ENCODE measurements around the gene NCAM1. TPM values are rescaled to one million over a fixed set of nuclear protein-coding genes. Genes with fewer than 3 reads are reported as not detected.

NCAM1 gene
- total RNA-seq, 1 donor, result under 0.01 TPM

DNA sequence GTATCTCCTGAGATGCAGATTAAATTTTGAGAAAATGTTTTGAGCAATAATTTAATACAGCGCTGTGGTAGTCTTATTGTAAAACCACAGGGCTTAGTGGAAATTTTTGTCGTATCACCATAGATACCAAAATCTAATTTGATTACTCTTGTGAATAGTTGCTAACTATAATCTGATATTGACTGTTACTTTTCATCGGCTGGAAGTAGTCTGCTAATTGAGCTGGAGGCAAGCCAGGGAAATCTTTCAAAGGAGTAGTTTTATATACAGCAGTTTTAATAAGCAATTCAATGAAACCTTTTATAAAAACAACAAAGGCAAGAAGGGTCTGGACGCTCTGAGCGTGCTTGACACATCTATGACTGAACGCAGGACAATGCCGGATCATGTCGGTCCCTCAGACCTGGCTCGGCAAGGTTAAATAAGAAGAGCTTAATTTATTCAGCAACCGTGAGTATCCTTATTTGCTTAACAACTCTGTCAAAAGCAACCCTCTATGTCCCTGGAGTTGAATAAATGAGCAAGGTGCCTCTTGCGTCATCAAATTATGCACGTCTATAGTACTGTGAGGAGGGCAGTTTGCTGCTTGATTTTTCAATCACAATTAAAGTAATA lies 121.2 kb downstream of the NCAM1 start:
- DNase-seq (ENCODE audit: low read depth in 2 of 3, low spot score in 2 of 3), result no peak

DNA sequence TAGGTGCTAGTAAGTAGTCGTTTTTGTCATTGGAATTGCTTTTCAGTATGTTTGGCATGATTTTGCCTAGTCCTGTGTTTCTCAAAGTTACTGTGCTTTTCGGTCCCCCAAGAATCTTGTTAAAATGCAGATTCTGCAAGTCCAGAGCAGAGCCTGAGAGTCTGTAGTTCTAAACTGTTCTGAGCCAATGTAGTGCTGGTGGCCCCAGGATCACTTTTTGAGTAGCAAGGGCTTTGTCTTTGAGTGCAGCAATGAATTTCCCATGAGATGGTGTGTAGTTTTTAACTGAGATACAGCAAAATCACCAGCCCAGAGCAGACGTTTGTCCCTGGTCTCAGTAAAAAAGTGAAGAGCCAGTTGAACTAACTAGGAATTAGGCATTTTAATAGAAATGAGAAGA lies 122.4 kb downstream of the NCAM1 start:
- DNase-seq (ENCODE audit: low read depth in 2 of 3, low spot score in 2 of 3), result no peak

DNA sequence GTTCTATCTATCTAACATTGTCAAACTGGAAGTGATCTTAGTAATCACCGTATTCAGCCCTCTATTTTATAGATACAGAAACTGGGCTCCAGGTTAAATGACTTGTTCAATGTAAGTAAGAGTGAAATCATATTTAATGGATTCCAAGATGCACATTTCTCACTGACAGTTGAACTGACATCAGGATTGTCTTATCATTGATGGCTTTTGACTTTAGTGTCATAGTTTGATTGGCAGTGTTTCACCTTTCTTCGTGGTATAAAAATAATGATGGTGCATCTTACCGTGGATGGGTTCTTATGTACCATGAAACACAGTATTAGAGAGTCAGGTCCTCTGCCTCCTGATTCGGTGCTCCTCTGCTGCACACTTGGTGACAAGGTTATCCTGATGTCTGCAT lies 123.1 kb downstream of the NCAM1 start:
- no peak for DNase-seq (ENCODE audit: low read depth in 2 of 3, low spot score in 2 of 3)

DNA sequence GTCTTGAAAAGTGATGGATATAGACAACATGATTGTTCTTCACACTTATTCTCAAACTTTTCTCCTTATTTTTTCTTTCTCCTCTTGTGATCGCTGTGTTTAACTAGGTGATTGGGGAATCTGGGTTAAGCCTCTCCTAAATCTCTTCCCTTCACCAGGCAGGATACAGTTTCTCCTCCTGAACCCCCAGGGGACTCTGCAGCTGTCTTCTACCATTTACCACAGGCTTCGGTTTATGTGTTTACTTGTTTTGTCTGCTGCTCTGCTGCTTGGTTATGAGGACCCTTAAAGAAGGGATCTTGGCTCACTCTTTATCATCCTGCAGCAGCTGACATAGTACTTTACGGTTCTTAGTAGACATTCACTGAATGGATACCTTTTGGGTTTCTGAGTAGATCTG lies 124.2 kb downstream of the NCAM1 start:
- DNase-seq (ENCODE audit: low read depth in 2 of 3, low spot score in 2 of 3), result no peak

DNA sequence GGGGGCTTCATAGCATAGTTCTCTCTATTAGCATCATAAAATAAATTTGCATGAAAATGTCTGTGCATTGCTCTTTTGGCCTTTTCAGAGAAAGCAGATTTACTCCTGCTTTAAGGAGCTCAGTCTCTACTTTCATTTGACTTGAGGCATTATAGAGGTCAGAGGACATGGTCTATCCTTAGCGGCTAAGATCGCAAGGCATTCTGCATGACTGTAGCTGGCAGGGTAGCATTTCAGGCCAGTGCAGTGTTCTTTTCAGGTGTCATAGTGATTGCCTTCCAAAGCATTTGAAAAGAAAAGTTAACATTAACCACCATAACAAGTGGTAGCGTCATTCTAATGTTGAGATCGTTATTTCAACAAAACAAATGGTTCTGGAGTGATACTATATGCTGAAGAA lies 126.5 kb downstream of the NCAM1 start:
- DNase-seq (ENCODE audit: low read depth in 2 of 3, low spot score in 2 of 3), result no peak

DNA sequence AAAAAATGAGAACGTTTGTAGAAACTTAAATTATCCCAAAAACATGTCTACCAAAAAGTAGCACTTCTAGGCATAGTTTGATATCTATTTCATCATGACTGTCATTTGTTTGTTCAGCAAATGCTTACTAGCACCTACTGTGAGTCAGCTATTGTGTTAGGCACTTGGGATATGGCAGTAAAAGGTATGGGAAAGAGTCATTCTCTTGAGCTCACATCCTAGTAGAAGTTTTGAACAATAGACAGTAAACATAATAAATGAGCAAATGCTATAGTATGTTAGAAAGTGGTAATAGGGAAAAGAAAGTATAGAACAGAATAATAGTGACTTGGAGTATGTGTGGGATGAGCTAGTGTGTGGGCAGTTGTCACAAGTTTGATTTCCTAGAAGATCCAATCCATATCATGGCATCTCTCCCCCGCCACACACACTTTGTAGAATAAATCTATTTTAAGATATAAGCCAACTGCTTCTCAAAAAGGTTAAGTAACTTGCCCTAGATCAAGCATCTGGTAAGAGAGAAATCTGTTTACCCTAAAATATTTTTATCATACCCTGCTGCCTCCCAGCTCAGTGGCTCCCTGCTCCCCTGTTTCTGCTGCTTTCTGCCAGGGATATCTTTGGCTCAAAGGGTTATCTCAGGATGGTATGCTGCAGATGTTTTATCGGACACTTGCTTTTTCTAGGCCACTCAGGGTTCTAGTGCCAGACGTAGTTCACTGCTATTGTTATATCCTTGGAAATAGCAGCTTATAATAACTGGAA lies 129.7 kb downstream of the NCAM1 start:
- DNase-seq (ENCODE audit: low read depth in 2 of 3, low spot score in 2 of 3), result no peak

DNA sequence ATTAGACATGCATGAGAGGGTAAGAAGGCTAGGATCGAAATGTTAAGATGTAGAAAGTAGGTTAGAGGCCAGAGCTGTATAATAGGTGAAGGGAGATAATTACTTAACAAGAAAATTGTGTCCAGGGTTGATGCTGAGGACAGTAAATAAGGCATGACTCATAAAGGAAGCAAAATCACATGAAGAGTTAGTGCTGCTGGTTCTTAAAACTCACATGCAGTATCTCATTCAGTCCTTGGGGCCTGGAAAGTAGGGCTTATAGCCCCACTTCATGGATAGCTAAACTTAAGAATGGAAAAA lies 130.2 kb downstream of the NCAM1 start:
- no peak for DNase-seq (ENCODE audit: low read depth in 2 of 3, low spot score in 2 of 3)

DNA sequence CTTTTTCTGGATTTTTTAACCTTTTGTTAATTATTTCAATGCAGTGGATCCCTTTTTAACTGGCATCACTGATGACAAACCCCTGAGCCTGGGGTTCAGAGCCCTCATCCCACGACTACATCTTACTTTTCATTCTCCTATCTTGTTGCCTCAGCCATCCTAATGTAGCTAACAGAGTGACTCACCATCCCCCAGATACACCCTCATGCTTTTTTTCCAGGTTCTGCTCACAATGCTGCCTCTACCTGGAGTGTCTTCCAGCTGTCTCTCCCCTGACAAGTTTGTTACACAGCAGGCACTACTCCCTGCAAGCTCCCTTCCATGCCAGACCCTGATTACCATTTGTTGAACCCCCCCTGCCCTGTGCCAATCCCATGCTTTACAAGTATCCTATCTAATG lies 135.4 kb downstream of the NCAM1 start:
- no peak for DNase-seq (ENCODE audit: low read depth in 2 of 3, low spot score in 2 of 3)

DNA sequence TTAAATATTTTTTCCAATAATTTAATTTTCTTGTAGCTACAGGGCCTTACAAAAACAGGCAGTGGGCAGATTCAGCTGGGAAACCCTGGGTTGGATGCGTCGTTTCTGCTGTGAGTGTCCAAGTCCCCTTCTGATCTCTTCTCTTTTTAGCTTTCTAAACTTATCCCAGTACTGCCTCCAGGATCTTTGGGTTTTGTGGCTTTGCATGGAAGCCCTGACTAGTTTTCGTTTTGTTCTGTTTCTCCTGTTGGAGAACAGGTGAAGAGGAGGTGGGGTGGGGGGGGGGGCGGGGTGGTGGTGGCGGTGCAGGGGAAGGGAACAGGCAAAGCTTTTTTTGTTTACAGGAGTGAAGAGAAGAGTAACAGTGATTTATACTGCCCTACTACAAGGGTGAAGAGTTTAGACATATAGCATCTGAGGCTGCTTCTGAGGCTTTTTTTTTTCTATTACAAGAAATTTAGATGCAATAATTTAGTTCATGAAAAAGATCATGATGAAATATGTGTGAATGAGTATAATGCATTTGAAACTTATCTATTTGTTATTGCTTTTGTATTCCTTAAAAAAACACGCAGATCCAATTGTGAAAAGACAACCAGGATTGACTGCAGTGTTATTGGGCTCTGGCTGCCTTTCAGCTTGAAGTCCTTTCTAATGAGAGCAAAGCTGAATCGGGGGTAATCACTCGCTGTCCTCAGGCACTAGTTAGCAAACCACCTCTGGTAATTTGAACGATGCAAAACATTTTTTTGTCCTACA lies 142.9 kb downstream of the NCAM1 start:
- no peak for DNase-seq (ENCODE audit: low read depth in 2 of 3, low spot score in 2 of 3)

DNA sequence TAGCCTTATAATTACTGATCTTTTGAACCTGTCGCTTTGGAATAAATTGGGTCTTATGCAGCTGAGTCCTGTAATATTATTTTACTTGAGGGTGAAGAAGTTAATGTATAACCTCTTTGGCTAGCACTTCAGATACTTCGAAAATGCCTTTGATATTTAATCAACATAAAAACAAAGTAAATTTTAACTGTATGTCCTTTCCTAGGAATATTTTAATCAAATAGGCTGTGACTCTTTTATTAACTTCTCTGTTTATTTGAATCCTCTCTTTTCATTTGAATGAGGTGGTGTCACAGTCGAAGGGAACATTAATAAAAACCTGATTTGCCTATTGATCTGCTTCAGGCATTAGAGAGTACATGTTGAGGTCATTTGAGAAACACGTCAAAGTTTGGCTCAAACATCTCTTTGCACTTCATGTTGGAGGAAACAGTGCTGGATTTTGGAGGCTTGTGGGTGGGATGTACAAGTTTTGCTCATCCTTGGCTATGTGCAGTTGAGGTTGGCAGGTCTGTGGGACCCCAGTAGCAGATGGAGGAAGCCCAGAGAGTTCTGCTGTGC lies 143.6 kb downstream of the NCAM1 start:
- no peak for DNase-seq (ENCODE audit: low read depth in 2 of 3, low spot score in 2 of 3)

DNA sequence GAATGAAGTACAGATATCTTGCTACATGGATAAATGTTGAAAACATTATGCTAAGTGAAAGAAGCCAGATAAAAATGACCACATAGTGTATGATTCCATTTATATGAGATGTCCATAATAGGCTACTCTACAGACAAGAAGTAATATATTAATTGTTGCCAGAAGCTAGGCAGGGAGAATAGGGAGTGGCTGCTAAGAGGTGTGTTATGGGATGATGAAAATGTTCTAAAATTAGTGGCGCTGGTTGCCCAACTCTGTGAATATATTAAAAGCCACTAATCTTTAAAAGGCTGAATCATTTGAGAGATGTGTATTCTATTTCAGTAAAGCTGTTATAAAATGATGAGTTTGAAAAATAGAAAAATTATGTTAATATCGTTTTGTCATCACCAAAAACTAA lies 144.4 kb downstream of the NCAM1 start:
- DNase-seq (ENCODE audit: low read depth in 2 of 3, low spot score in 2 of 3), result no peak

DNA sequence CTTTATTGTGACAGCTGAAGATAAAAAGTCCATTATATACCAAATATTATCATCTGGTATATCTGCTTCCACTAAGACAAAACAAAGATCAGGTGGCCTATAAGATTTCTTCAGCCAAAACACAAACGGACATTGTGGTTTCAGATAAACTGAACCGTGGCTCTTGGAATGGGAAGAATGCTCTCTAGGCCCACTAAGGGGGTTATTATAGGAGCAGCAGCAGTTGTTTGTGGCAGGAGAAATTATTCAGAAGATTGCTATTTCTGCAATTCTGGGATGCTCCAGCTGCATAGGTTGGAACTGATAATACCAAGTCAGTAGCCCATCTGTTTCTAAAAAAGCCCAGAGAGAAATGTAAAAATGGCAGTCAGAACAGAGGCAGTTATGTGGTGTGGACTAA lies 145.3 kb downstream of the NCAM1 start:
- no peak for DNase-seq (ENCODE audit: low read depth in 2 of 3, low spot score in 2 of 3)

DNA sequence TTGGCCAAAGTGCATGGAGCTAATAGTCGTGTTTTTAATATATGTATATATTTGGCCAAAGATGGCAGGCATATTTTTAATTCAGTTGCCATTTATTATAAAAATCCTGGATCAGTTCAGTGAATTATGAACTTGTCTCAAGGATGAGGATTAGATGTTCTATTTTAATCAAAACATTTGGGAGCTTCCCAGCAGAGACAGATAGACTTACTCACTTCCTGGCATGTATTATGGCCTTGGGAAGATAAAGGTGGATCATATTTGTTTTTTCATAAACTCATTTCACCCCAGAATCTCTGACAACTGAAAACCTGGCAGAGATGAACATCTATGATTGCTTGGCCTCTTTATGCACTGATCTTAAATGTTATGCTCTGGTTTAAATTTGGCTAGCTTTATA lies 148.8 kb downstream of the NCAM1 start:
- no peak for DNase-seq (ENCODE audit: low read depth in 2 of 3, low spot score in 2 of 3)

DNA sequence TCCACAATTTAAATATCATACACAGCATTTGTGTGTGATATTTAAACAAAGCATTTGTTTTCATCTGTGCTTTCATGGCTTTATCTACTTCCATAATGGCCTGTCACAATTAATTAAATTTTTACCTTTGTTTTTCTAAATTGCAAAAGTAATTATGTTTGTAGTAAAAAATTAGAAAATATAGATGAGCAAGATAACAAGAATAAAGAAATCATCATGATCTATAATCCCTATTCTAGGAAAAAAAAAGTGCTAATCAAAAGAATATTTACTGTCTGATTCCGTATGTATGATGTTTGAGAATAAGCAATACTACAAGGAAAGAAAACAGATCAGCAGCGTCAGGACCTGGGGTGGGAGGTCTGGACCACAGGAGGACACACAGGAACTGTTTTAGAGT lies 149.9 kb downstream of the NCAM1 start:
- DNase-seq (ENCODE audit: low read depth in 2 of 3, low spot score in 2 of 3), result no peak

DNA sequence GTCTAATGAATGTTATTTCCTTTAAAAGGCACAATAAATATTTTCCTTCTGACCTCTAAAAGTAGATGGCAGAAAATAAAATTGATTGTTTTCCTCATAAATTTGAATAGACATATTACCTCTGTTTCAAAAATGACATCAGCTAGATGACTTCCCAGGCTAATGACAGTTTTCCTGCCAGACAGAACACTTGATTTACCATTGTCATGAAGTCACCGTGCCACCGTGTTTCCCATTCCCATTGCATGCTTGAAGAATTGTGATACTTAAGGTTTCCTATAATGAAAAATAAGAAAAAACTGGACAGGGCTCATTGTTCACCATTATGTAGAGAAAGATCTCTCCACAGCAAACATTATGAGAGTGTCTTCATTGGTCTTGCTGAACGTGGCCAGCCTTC lies 151.1 kb downstream of the NCAM1 start:
- no peak for DNase-seq (ENCODE audit: low read depth in 2 of 3, low spot score in 2 of 3)

DNA sequence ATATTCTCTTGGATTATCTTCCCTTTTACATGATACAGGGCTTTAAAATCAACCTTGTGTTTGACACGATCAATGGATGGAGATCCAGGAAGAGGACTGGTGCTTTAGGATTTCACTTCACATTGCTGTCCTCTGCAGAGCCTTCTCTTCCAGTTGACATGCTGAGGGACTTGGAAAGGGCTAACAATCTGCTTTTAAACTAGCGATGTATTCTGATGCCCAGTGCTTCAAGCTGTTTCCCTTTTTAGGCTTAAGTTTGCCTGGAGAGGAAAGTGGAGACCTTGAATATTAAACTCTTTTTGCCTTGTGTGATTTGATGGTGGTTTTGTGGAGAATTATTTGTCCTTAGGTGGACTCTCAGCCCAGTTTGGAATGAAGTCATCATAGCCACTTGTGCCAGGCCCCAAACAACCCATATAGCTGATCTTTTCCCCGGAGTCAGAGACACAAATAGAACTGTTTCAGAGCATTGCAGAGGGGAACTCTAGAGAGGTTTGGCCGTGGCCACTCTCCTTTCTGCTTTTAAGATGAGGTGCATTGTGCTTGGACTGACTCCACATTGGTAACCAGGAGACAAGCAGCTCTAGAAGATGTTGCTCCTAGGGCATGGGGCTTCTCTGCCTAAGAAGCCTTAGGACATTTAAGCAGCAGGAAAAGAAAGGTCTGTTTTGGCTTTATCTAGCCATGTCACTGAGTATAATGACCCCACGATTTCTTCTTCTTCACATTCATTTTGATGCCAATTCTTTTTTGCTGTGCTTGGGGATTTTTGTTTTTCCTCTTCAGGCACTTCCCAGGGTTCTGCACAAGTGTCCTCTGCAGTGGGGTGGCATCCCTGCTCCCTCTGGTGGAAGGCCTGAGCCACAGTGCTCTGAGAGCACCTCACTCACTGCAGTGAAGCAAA lies 152.8 kb downstream of the NCAM1 start:
- peak in 2 of 3 donors; percentile 28 to 40 for DNase-seq (ENCODE audit: low read depth in 2 of 3, low spot score in 2 of 3)

DNA sequence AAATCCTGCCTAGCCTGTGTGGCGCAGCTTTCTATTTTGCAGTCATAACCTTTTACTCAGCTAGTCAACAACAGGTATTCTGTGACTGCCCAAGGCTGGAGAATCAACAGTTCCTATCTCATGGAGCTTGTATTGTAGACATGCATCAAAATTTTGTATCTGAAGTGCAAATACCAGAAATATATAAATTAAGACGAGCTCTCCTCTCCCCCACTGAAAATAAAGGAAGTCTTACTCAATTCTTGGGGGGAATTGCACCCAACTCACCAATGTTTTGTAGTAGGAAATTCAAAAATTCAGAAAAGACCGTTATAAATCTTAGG lies 153.4 kb downstream of the NCAM1 start:
- DNase-seq (ENCODE audit: low read depth in 2 of 3, low spot score in 2 of 3), result no peak

DNA sequence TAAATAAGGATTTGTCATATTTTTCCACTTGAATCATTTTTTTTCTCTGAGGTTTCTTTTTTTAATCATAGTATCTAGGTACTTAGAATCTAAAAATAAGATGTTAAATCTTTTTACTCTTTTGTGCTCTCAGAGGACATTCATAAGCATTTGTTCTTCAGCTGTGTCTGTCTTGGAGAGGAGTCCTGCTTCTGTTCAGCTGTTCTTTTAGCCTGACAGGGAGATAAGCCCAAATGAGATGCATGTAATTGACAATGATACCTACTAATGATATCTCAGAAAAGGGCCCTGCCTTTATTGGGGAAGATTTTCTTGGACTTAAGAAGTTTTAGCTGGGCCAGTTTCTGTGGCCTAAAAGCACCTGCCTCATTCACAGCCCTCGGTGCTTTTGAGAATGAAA lies 156.9 kb downstream of the NCAM1 start:
- no peak for DNase-seq (ENCODE audit: low read depth in 2 of 3, low spot score in 2 of 3)

DNA sequence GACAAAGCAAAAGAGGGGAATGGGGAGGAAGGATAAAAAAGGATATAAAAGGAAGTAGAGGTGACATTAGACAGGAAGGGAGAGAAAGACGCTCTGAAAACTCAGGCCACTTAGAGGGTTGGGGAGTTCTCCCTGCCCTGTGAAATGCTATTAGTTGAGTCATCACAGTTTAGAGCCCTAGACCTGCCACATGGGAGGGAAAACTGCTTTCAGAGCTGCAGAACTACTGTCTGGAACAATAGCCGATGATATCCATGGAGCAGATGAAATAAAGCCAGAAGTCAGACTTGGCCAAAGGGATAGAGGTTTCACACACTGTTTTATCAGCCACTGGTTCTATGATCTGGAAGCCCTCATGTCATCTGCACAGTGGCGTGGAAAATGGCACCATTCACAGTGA lies 157.9 kb downstream of the NCAM1 start:
- no peak for DNase-seq (ENCODE audit: low read depth in 2 of 3, low spot score in 2 of 3)

DNA sequence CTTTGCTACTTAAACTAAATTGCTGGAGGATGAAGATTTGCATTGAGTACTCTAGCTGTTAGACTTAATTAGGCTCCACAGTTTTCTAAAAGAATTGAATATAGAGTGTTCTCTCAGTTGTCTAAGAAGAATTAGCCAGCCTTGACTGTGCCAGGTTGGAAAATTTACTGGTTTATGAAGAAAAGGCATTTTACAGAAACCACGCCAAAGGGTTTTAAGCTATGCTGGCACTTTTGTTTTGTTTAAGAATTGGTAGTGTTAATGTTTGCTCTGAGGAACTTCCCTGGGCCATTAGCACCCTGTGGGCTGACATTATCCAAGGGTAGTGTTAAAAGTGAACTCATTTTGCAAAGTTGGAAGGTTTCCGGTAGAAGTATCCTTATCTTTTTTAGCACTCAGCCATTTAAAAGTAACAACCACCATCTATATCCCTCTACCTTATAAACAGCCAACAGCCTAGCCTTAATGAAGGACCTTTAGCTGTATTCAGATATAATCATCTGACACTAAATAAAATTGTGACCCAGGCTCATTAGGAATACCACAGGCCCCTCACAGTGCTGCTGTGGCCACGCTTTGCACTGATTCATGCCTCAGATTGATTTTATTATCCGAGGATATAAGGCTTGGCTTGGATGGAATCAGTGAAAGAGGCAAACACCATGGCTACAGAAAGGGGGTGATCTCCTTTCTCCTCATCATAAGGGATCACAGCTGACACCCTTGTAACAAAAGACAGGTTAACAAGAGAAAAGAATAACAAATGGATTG lies 158.9 kb downstream of the NCAM1 start:
- DNase-seq (ENCODE audit: low read depth in 2 of 3, low spot score in 2 of 3), result no peak
